Measurements from ENCODE around the gene C1QTNF9B.
"Not testable (repeated sequence)": the region's sequence is repeated elsewhere in the genome, so short reads cannot be mapped to it uniquely, and the experiment has no call there.

C1QTNF9B gene

DNA sequence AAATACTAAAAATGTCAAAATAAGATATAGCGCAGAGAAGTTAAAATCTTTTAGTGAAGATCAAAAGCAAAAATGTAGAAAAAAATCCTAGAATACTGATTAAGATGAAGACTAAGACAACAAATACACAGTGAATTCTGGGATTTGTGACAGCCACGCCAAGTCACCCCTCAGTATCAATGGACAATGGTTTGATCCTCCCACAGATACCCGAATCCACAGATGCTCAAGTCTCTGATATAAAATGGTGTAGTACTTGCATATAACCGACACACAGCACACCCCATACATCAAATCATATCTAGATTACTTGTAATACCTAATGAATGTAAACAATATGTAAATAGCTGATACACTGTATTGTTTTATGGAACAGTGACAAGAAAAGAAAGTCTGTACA is 14.0 kb downstream of the C1QTNF9B start:
- TF ChIP-seq, protein P1, sequence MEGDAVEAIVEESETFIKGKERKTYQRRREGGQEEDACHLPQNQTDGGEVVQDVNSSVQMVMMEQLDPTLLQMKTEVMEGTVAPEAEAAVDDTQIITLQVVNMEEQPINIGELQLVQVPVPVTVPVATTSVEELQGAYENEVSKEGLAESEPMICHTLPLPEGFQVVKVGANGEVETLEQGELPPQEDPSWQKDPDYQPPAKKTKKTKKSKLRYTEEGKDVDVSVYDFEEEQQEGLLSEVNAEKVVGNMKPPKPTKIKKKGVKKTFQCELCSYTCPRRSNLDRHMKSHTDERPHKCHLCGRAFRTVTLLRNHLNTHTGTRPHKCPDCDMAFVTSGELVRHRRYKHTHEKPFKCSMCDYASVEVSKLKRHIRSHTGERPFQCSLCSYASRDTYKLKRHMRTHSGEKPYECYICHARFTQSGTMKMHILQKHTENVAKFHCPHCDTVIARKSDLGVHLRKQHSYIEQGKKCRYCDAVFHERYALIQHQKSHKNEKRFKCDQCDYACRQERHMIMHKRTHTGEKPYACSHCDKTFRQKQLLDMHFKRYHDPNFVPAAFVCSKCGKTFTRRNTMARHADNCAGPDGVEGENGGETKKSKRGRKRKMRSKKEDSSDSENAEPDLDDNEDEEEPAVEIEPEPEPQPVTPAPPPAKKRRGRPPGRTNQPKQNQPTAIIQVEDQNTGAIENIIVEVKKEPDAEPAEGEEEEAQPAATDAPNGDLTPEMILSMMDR (conservative IDR thresholded peaks at IDR 0.05; ENCODE audit: low read depth) = no peak
- no peak overlapping the region for H3K27ac ChIP-seq
- CTCF ChIA-PET = no interaction called here
- DNase-seq (ENCODE audit: low spot score) = no peak
- POLR2A ChIA-PET (ENCODE audit: low non-redundant PET) = no interaction called here

DNA sequence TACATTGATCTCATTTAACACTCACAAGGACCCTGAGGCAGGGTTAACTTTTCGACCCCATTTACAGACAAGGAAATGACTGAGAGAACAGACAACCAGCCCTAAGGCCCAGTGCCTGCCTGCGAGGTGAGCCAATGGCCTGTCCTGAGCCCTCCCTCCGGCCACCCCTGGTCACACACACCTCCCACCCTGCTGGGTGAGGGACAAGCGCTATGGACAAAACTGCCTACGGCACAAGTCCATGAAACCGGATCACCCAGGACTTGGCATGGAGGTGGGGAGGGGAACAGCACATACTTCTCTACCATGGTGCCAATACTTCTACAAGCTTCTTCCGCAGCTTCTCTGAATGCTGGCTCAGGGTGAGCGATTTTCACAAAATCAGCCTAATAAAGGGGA is 15.9 kb downstream of the C1QTNF9B start:
- DNase-seq (ENCODE audit: low spot score); POLR2A ChIA-PET (ENCODE audit: low non-redundant PET); H3K27ac ChIP-seq; CTCF ChIA-PET: not testable (repeated sequence)

DNA sequence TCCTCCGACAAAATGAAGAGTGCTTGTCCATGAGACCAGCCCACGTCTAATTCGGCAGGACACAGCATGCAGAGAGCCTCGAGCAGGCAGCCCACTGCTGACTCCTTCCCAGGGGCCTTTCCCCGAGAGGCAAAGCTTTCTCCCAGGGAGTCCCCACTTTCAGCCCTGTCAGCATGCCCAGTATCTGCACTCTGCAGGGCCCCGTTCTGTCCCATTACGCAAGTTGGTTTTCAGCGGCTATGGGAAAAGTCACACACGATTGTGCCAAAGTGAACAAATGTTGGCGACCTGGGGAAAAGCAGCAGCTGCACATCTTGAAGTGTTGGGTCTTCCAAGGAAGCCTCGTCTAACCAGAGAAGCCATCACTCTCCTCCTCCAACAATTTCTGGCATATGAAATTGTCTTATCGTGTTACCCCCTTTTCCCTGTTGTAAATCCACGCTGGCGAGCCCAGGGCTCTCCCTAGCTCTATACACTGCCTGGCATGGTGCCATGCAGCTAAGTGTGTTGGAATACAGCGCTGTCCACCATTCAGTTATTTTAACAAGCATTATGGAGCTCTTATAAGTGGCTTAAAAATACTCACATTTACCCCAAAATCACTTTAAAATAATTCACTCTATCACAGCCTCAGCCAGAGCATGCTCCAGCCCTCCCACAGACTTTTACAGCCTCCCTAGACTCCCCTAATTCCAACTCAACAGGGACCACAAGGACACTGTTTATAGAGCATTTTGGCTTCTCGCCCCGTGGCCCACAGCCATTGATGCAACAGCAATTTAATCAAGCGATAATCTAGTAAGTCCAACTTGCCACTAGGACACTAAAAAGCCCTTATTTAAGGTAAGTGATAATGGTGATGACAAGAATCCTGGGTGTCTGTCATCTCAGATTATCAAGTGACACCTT is 16.6 kb downstream of the C1QTNF9B start:
- POLR2A ChIA-PET (ENCODE audit: low non-redundant PET); DNase-seq (ENCODE audit: low spot score); CTCF ChIA-PET; H3K27ac ChIP-seq: not testable (repeated sequence)

DNA sequence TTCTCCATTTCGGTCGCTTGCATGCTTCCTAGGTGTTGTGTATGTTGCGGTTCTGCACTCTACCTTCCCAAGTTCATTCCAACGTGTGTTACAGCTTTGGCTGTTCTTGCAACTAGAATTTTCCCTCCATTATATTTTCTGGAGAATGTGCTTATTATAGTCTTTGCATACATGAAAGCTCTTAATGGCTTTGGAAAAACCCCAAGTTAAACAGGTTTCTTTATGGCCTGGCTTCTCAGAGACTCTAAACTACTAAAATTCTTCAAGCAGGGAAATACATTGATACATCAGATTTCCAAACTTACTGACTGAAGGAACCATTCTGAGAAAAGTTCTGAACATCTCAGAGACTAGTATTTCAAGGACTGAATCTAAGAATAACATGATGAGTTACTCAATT is 20.0 kb downstream of the C1QTNF9B start:
- POLR2A ChIA-PET (ENCODE audit: low non-redundant PET) = no interaction called here
- TF ChIP-seq, protein P1 (conservative IDR thresholded peaks at IDR 0.05; ENCODE audit: low read depth) = no peak
- CTCF ChIA-PET = interaction anchor here (0.6 kb wide), 1 partner anchor 504 kb away, joined by 3 read pairs; no protein-coding TSS in a partner anchor
- no peak overlapping the region for H3K27ac ChIP-seq
- no peak for DNase-seq (ENCODE audit: low spot score)

DNA sequence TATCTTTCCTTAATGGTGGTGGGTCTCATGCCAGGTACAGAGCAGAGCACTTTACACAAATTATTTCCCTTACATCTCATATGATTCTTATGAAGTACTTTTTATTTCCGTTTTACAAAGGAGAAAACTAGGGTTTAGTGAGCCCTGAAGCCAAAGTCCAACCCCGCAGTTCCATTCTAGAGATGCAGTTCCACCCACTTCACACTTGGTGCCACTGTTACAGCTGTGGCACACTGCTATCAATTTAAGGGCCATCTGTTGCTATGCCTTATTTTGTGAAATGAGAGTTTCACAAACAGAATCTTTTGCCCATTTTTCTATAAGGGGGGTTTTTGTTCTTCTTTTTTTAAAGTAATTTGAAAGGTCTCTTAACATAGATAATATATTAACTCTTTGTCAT is 21.0 kb downstream of the C1QTNF9B start:
- TF ChIP-seq, protein P1 (conservative IDR thresholded peaks at IDR 0.05; ENCODE audit: low read depth) = peak; percentile 23; the same call in 1 of the 2 replicates

DNA sequence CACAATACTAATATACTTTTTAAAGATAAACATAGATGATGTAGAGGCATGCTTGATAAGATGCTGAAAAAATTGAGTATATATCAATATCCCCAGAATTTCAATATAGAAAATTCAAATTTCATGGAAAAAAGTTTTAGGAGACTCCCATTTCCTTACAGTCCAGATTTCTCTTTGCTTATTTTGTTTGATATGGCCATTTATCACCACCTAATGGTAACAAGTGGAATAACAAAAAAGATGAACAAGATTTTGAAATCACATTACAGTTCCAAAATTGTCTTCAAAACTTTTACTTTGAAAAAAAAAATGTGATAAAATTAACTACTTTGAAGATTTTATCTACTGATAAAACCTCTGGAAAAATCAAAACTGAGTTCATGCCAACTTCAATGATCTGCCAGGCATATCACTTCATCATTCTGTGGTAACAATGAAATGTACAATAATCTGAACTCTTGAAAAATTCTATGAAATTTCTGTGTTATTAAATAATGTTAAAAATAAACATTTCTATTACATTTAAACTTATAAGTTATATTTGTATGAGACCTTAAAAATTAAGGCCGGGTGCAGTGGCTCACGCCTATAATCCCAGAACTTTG is 25.6 kb downstream of the C1QTNF9B start:
- ChIA-PET POLR2A (ENCODE audit: low non-redundant PET) (no interaction called here), CTCF (no interaction called here)
- no peak overlapping the region for H3K27ac ChIP-seq
- peak; percentile 52 for DNase-seq (ENCODE audit: low spot score)
- TF ChIP-seq, protein P1 (conservative IDR thresholded peaks at IDR 0.05; ENCODE audit: low read depth) = peak; percentile 64

More for the DNA sequence above, 21.0 kb downstream of the C1QTNF9B start:
- ChIA-PET CTCF (no interaction called here), POLR2A (ENCODE audit: low non-redundant PET) (no interaction called here)
- no peak overlapping the region for H3K27ac ChIP-seq
- no peak for DNase-seq (ENCODE audit: low spot score)

DNA sequence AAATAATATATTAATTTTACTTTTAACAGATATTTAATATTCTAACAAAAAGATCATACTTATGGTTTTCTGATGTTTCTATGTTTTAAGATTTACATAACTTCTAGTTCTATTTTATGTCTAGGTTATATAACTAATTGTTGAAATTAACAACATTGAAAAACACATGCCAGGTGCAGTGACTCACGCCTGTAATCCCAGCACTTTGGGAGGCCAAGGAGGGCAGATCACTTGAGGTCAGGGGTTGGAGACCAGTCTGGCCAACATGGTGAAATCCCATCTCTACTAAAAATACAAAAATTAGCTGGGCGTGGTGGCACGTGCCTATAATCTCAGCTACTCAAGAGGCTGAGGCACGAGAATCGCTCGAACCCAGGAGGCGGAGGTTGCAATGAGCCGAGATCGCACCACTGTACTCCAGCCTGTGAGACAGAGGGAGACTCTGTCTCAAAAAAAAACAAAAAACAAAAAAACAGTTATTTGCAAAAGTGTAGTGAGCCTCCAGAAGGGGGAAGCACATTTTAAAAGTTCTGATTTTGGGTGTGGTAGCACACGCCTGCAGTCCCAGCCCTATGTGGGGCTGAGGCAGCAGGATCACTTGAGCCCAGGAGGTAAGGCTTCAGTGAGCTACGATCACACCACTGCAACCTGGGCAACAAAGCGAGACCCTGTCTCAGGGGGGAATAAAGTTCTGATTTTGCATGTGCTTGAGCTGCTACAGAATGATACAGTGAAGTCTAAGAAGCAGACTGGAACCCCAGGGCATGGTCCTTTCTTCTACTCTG is 26.8 kb downstream of the C1QTNF9B start:
- ChIA-PET CTCF (interaction anchor here (0.6 to 0.7 kb wide), 3 partner anchors 15 to 355 kb away, joined by 3 to 4 read pairs (median 3); no protein-coding TSS in a partner anchor), POLR2A (ENCODE audit: low non-redundant PET) (no interaction called here)
- TF ChIP-seq, protein P1 (conservative IDR thresholded peaks at IDR 0.05; ENCODE audit: low read depth) = no peak
- DNase-seq (ENCODE audit: low spot score) = no peak
- peak overlapping the region; percentile 35 for H3K27ac ChIP-seq
